Hepatic stellate cell (primary cell): Measurements from ENCODE around the gene CKAP5.

ENCODE experiments used
- DNase-seq: peaks from one replicate; pipeline ENCODE4 v3.0.0; 2011; ENCODE audit warnings: low spot score

CKAP5 gene

GRCh38 chr11:46698597-46698996, 147.5 kb downstream of the CKAP5 start:
- DNase-seq = no peak

GRCh38 chr11:46697723-46698122, 148.4 kb downstream of the CKAP5 start:
- DNase-seq = no peak

GRCh38 chr11:46697303-46697702, 148.8 kb downstream of the CKAP5 start:
- DNase-seq = peak; percentile 61

- no peak for DNase-seq
Observed at GRCh38 chr11:46696212-46696558, 149.9 kb downstream of the CKAP5 start.

GRCh38 chr11:46695345-46696211, 150.5 kb downstream of the CKAP5 start:
- no peak for DNase-seq

- no peak for DNase-seq
Observed at GRCh38 chr11:46694607-46695006, 151.5 kb downstream of the CKAP5 start.

- no peak for DNase-seq
Observed at GRCh38 chr11:46694072-46694471, 152.0 kb downstream of the CKAP5 start.

- DNase-seq = peak; percentile 73
Observed at GRCh38 chr11:46693597-46694012, 152.5 kb downstream of the CKAP5 start.
